Measurements from ENCODE around the gene CACNA2D3. TPM values are rescaled to one million over a fixed set of nuclear protein-coding genes. Genes with fewer than 3 reads are reported as not detected.

CACNA2D3 gene
- total and polyA plus RNA-seq, 2 experiments from 2014 or later: 1.1 to 2.5 TPM

DNA sequence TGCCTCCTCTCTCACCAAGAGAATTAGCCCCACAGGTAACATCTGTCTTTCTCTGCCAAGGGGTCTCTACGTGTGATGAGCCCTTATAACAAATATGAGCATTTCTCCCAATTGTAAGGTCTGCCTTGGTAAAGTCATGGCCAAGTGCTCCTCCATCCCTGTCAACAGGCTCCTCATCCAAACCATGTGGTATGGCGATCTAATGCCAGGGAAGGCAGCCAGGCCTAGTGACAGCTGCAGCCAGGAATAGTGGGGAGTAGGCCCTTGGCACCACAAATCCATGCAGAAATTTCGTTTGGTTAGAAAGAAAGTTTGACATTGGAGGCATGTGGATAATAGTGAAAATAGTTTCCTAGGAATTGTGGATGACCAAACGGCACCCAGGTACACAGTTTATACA, 810.3 kb downstream of the CACNA2D3 start:
- Histone ChIP-seq H3K4me3 (no peak overlapping the region), H3K9me3 (ENCODE audit: low read depth) (no peaks in the 10 kb centered on the region), H4K20me1 (ENCODE audit: insufficient read depth, poor library complexity, severe bottlenecking) (no peaks in the 10 kb centered on the region), H3K36me3 (replicated peaks; ENCODE audit: insufficient read depth, low read depth) (no peaks in the 10 kb centered on the region), H3K27me3 (no peaks in the 10 kb centered on the region), H3K4me1 (ENCODE audit: insufficient read depth) (no peaks in the 10 kb centered on the region), H3K27ac (no peak overlapping the region), H2AFZ (no peak overlapping the region), H3K4me2 (no peak overlapping the region), H3K9me2 (replicated peaks; ENCODE audit: insufficient read depth) (no peaks in the 10 kb centered on the region), H3K79me2 (no peaks in the 10 kb centered on the region)
- 87% methylated on average over 4 of the region's 4 CpGs for WGBS (ENCODE audit: low lambda C conversion rate, missing lambda C conversion rate)
- TF ChIP-seq EZH2phosphoT487 (IDR thresholded peaks at IDR 0.05; ENCODE audit: low read depth, severe bottlenecking, unreplicated experiment) (no peak), EZH2 (IDR thresholded peaks at IDR 0.05; ENCODE audit: borderline replicate concordance) (no peak)
- TF ChIP-seq, protein P1, sequence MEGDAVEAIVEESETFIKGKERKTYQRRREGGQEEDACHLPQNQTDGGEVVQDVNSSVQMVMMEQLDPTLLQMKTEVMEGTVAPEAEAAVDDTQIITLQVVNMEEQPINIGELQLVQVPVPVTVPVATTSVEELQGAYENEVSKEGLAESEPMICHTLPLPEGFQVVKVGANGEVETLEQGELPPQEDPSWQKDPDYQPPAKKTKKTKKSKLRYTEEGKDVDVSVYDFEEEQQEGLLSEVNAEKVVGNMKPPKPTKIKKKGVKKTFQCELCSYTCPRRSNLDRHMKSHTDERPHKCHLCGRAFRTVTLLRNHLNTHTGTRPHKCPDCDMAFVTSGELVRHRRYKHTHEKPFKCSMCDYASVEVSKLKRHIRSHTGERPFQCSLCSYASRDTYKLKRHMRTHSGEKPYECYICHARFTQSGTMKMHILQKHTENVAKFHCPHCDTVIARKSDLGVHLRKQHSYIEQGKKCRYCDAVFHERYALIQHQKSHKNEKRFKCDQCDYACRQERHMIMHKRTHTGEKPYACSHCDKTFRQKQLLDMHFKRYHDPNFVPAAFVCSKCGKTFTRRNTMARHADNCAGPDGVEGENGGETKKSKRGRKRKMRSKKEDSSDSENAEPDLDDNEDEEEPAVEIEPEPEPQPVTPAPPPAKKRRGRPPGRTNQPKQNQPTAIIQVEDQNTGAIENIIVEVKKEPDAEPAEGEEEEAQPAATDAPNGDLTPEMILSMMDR (IDR thresholded peaks at IDR 0.05; ENCODE audit: poor library complexity): no peak
- DNase-seq (ENCODE audit: low spot score): no peak

DNA sequence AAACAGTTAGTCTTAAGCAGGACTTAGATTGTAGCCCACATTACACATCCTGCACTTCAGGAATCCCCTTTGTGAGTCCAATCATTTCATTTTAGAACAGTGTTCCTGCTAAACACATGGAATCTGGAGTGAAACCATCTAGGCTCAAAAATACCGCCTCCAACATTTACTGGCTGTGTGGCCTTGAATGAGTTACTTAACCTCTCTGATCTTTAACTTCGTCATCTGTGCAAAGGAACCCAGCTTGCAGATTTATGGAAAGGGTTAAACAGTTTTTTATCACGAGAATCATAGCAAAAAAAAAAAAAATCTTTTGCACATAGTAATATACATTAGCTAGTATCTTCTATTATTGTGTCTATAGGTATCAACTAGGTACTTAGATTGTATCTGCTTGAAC, 813.5 kb downstream of the CACNA2D3 start:
- no peak overlapping the region for H3K4me2 ChIP-seq
- no peak overlapping the region for H3K4me3 ChIP-seq
- H3K27me3 ChIP-seq: no peaks in the 10 kb centered on the region
- H3K9me2 ChIP-seq (replicated peaks; ENCODE audit: insufficient read depth): no peaks in the 10 kb centered on the region
- no peaks in the 10 kb centered on the region for H3K9me3 ChIP-seq (ENCODE audit: low read depth)
- TF ChIP-seq EZH2phosphoT487 (IDR thresholded peaks at IDR 0.05; ENCODE audit: low read depth, severe bottlenecking, unreplicated experiment) (no peak), EZH2 (IDR thresholded peaks at IDR 0.05; ENCODE audit: borderline replicate concordance) (no peak)
- TF ChIP-seq, protein P1 (IDR thresholded peaks at IDR 0.05; ENCODE audit: poor library complexity): no peak
- WGBS (ENCODE audit: low lambda C conversion rate, missing lambda C conversion rate): 87% methylated on average over 3 of the region's 3 CpGs
- no peaks in the 10 kb centered on the region for H3K79me2 ChIP-seq
- no peaks in the 10 kb centered on the region for H4K20me1 ChIP-seq (ENCODE audit: insufficient read depth, poor library complexity, severe bottlenecking)
- no peak overlapping the region for H3K27ac ChIP-seq
- DNase-seq (ENCODE audit: low spot score): no peak
- H3K4me1 ChIP-seq (ENCODE audit: insufficient read depth): no peaks in the 10 kb centered on the region
- no peak overlapping the region for H2AFZ ChIP-seq
- H3K36me3 ChIP-seq (replicated peaks; ENCODE audit: insufficient read depth, low read depth): no peaks in the 10 kb centered on the region

DNA sequence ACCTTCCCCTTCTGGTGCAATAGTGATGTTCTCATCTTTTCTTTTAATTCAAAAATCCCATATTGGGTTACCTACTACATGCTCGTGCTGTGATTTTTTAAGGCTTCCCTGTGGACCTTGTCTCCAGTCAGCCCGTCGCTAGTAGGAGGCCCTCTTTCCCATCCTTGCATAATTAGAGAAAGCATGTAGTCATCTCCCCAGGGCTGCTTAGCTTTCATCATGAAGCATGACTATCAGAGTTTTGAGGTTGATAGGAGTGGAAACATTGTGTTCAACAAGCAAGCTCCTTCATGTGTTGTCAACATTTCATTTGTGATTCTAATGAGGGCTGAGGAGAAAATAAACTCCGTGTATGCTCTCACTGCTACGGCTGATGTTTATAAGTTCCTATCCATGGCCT, 814.2 kb downstream of the CACNA2D3 start:
- no peaks in the 10 kb centered on the region for H4K20me1 ChIP-seq (ENCODE audit: insufficient read depth, poor library complexity, severe bottlenecking)
- no peaks in the 10 kb centered on the region for H3K9me3 ChIP-seq (ENCODE audit: low read depth)
- TF ChIP-seq EZH2 (IDR thresholded peaks at IDR 0.05; ENCODE audit: borderline replicate concordance): no peak
- TF ChIP-seq, protein P1 (IDR thresholded peaks at IDR 0.05; ENCODE audit: poor library complexity): no peak
- TF ChIP-seq EZH2phosphoT487 (IDR thresholded peaks at IDR 0.05; ENCODE audit: low read depth, severe bottlenecking, unreplicated experiment): no peak
- H3K27ac ChIP-seq: no peak overlapping the region
- H3K4me2 ChIP-seq: no peak overlapping the region
- no peak overlapping the region for H2AFZ ChIP-seq
- H3K9me2 ChIP-seq (replicated peaks; ENCODE audit: insufficient read depth): no peaks in the 10 kb centered on the region
- H3K79me2 ChIP-seq: no peaks in the 10 kb centered on the region
- H3K36me3 ChIP-seq (replicated peaks; ENCODE audit: insufficient read depth, low read depth): no peaks in the 10 kb centered on the region
- H3K4me3 ChIP-seq: no peak overlapping the region
- no peaks in the 10 kb centered on the region for H3K27me3 ChIP-seq
- 68% methylated on average over 5 of the region's 5 CpGs for WGBS (ENCODE audit: low lambda C conversion rate, missing lambda C conversion rate)
- DNase-seq (ENCODE audit: low spot score): no peak
- no peaks in the 10 kb centered on the region for H3K4me1 ChIP-seq (ENCODE audit: insufficient read depth)

Data from hepatocyte (in vitro differentiated cells).